NCI-H460 (cell line): Measurements from ENCODE around the gene PHF1. TPM values are rescaled to one million over a fixed set of nuclear protein-coding genes. Genes with fewer than 3 reads are reported as not detected.

Source experiments
- DNase-seq: peaks from one replicate; pipeline ENCODE4 v3.0.0-alpha.2; 2016; ENCODE audit warnings: low read depth; ENCODE audit errors: extremely low read depth
- total RNA-seq: library from RNA; depleted of rRNA; stranded (reverse); fragments of >200 nt; shearing (Covaris generic); gene quantifications from 2 replicates; pipeline ENCODE4 v1.2.3, GENCODE V29; 2014

Gene PHF1
- total RNA-seq, 1 experiment from 2014 or later: 18.8 TPM

DNA sequence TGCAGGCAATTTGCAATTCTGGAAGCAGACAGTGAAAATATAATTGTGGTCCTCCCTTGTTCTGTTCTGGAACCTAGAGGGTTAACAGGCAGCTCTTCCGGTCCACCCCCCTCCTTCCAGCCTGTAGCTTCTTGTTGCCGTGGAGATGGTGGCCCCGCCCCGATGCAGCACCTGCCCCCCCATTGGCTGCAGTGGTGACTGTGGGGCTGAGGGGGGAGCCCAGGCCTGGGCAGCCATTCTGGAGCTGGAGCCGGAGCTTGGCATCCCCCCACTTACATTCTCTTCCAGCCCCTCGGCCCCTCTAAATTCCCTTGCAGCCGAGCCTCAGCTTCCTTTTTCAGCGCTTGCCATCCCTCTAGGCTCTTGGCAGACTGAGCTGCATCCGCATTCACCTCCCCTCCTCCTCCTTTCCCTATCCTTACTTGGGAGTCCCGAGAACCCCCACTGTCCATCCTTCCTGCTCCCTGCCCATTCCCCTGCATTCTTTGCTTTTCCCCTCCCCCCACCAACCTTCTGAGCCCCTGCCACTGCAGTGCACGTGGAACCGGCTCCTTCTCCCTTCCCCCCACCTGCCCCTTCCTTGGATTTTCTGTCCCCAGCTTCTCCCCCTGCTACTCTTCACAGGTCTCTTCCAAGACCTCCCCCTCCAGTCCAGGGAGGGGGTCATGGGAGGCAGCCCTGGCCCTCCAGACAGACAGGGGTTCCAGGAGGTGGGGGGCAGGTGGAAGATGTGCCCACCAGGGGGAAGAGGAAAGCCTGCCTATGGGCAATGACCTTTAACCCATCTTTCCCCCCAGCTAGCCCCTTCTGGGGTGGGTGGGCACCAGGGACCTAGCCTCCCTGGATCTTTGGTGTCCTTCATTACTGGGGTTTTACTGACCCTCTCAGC lies 20.4 kb downstream of the PHF1 start:
- DNase-seq: no peak

DNA sequence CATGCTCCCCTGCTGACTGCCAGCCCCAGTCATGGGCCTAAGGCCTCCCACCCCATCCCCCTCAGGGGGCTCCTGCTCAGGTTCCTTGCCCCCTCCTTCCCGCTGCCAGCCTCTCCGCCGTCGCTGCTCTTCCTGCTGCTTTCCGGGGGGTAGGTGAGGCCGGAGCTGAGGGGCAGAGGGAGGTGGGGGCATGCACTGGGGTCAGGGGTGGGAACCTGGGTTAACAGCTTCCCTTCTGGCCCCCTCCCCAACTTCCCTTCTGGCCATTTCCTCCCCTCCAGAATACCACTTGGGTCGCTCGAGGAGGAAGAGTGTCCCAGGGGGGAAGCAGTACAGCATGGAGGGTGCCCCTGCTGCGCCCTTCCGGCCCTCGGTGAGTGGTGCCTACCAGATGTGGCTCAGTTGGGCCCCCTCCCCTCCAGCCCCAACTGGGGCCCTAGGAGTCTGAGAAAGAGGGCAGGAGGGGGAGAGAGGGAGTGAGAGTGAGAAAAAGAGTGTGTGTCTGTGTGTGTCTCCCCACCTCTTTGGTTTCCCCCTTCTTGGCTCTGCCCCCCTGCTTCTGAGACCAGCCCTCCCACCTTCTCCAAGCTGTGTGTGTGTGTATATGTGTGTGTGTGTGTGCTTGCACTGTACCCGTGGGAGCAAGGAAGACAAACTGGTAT lies 21.2 kb downstream of the PHF1 start:
- no peak for DNase-seq

GRCh38 chr6:33432546-33432945 lies 21.7 kb downstream of the PHF1 start:
- no peak for DNase-seq

GRCh38 chr6:33433001-33433543 lies 22.3 kb downstream of the PHF1 start:
- DNase-seq: no peak

GRCh38 chr6:33433544-33434191 lies 22.9 kb downstream of the PHF1 start:
- no peak for DNase-seq

DNA sequence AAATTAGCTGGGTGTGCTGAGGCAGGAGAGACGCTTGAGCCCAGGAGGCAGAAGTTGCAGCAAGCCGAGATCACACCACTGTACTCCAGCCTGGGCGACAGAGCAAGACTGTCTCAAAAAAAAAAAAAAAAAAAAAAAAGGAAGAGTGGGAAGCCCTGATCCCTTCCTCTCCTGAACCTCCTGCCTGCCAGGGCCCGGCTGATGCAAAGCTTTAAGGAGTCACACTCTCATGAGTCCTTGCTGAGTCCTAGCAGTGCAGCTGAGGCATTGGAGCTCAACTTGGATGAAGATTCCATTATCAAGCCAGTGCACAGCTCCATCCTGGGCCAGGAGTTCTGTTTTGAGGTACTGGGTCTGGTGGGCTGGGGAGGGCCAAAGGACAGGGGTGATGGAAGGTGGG lies 24.1 kb downstream of the PHF1 start:
- no peak for DNase-seq

GRCh38 chr6:33437666-33438065 lies 26.9 kb downstream of the PHF1 start:
- DNase-seq: no peak

DNA sequence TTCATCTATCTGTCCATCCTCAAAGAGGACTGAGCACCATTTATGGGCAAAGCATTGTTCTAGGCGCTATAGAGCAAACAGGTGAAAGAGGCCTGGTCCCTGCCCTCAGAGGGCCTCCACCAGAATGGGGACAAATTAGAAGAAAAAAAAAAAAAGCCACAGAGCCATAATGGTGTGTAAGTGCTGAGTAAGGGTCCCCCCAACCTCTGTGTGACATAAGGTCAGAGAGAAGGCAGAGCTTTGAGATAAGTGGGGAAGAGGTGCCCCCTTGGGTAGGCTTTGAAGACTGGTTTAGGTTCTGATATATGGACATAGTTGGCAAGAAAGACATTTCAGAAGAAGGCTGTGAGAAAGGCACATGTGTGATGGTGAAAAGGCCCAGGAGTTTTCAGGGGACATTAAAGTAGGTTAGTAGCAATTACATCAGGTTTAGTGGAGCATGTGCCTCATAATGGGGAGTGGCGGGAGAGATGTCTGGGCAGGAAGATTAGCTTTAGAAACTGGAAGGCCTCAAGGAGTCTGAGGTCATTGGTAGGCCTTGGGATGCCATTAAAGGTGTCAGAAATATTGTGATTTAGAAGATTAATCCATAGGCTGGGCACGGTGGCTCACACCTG lies 28.3 kb downstream of the PHF1 start:
- no peak for DNase-seq

DNA sequence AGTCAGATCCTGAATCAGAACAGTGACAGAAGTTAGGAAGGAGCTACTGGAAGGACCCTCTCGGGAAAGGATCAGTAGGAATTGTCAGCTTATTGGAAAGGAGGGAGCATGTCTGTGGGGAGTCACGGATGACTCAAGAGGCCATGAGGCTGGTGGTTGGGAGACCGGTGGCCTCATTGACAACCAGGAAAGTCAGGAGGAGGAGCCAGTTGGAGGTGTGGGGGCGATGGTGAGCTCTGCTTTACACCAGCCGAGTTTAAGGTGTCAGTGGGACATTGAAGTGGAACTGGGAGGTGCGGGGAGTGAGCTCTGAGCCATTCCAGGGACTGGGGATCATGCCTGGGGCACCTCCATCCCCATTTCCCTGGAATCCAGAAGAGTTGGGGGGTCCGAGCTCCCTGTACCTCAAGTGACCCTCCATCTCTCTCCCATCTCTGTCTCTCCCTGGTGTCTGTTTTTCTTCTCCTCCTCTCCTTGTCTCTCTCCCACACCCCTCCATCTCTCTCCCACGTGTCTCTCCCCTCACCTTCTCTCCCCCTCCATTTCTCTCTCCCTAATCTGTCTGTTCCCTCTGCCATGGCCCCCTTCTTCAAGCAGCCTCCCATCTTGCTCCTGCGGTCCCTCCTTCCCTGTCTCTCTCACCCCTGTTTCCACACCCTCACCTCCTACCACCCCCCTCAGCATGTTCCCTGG lies 29.3 kb downstream of the PHF1 start:
- DNase-seq: no peak

DNA sequence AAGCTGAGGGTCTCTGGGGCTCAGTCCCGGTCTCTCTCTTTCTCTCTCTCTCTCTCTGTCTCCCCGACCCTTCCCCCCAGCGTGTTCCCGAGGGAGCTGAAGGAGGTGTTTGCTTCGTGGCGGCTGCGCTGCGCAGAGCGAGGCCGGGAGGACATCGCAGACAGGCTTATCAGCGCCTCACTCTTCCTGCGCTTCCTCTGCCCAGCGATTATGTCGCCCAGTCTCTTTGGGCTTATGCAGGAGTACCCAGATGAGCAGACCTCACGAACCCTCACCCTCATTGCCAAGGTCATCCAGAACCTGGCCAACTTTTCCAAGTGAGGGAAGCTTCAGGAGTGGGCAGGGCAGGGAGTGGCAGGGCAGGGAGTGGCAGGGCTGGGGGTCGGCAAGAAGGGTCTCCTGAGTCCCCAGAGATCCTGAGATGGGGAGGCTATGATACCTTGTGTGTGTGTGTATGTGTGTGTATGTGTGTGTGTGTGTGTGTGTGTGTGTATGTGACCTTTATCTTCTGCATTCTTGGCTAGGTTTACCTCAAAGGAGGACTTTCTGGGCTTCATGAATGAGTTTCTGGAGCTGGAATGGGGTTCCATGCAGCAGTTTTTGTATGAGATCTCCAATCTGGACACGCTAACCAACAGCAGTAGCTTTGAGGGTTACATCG lies 30.0 kb downstream of the PHF1 start:
- DNase-seq: no peak

GRCh38 chr6:33441457-33441856 lies 30.6 kb downstream of the PHF1 start:
- DNase-seq: no peak

- no peak for DNase-seq
Measured at GRCh38 chr6:33442283-33442682, 31.5 kb downstream of the PHF1 start.

GRCh38 chr6:33443025-33443424 lies 32.2 kb downstream of the PHF1 start:
- DNase-seq: no peak

GRCh38 chr6:33443619-33444504 lies 33.0 kb downstream of the PHF1 start:
- no peak for DNase-seq

DNA sequence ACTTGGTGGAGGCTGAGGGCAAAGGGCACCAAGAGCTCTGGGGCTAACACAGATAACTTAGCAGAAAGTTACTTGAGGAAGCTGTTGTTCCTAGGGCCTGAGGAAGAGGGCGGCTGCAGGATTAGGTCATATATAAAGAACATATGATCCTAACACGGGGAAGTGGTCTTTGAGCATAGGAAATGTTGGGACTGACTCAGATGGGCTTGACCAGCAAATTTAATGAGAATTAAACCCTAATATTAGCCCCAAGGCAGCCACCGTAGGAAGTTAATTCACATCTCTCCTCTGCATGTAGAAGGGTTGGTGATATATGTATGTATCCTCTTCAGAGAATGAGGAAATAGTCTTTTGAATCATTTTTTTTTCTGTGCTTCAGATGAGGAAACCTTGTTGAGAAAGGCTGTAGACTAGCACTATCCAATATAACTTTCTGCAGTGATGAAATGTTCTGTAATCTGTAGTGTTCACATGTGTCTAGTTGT lies 34.3 kb downstream of the PHF1 start:
- DNase-seq: no peak

DNA sequence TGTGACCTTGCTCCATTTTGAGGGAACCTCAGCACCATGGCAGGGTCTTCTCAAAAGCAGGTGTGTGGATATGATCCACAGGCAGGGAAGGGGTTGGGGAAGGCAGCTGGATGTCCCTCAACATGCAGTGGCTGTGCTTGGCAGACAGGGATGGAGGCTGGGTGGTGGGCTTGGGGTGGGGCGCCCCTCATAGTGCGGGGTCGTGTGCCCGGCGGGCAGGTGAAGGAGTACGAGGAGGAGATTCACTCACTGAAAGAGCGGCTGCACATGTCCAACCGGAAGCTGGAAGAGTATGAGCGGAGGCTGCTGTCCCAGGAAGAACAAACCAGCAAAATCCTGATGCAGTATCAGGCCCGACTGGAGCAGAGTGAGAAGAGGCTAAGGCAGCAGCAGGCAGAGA lies 35.5 kb downstream of the PHF1 start:
- no peak for DNase-seq

- DNase-seq: no peak
Measured at GRCh38 chr6:33450434-33450833, 39.6 kb downstream of the PHF1 start.

DNA sequence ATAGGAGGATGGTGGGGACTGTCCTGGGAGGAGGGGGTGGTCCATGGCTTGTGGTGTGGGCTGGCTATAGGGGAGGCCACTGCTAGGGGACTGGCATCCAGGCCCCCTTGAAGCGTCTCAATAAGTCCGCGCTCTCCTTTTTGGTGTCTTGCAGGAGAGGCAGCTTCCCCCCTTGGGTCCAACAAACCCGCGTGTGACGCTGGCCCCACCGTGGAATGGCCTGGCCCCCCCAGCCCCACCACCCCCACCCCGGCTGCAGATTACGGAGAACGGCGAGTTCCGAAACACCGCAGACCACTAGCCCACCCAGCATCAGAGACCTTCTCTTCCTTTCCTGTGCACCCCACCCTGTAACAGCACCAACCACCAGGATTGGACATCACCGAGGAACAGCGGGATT lies 40.8 kb downstream of the PHF1 start:
- no peak for DNase-seq

DNA sequence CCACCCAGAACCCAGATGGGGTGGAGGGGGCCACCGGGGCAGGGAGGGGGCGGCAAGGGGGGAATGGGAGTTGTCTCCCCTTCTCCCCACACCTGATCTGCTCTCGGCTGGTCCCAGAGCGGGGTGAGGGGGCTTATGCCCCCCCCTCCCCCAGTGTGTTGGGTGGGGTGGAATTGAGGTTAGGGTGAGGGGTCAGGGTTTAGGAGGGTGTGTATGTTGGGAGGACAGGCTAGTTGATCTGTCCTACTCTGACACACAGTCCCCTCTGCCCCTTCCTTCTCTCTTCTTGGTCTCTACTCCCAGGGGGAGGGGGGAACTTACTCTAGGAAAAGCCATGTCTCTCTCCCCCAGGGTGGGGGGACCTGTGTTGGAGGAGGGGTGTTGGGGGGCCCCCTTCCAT lies 41.7 kb downstream of the PHF1 start:
- DNase-seq: no peak
